OCI-LY3 (cell line): Measurements from ENCODE around the gene SYPL1.
A peak's percentile ranks its signal among the peaks of the same experiment; 100 is the strongest.

Experiments
- H2AFZ ChIP-seq: fragments of 200-600, 300-600 bp; shearing (Covaris generic); 2 replicates; pipeline ENCODE4 v1.6.0; 2014; ENCODE audit warnings: antibody characterized with exemption, low read depth, low read length
- H3K27ac ChIP-seq: fragments of 200-600, 300-600 bp; sonication (generic); 2 replicates; pipeline ENCODE4 v1.5.1; 2014; ENCODE audit warnings: mild to moderate bottlenecking, low read length, moderate library complexity, mixed read lengths
- H3K27me3 ChIP-seq: fragments of 200-600, 300-600 bp; sonication (generic); 2 replicates; pipeline ENCODE4 v1.6.1; 2014; ENCODE audit warnings: low read depth, low read length, mixed read lengths
- H3K36me3 ChIP-seq: fragments of 200-600, 300-600 bp; sonication (generic); replicated peaks from 2 replicates; pipeline ENCODE3; 2014; ENCODE audit warnings: low read depth, low read length, mixed read lengths
- H3K4me1 ChIP-seq: fragments of 300-600, 200-600 bp; sonication (generic); 2 replicates; pipeline ENCODE4 v1.6.1; 2014; ENCODE audit warnings: low read length, mixed read lengths
- H3K4me2 ChIP-seq: fragments of 200-600, 300-600 bp; sonication (generic); 2 replicates; pipeline ENCODE4 v1.6.1; 2014; ENCODE audit warnings: low read length, mixed read lengths
- H3K4me3 ChIP-seq: fragments of 300-600, 200-600 bp; sonication (generic); 2 replicates; pipeline ENCODE4 v1.5.1; 2014; ENCODE audit warnings: antibody characterized with exemption, mild to moderate bottlenecking, low read length, moderate library complexity
- H3K79me2 ChIP-seq: fragments of 300-600, 200-600 bp; shearing (Covaris generic); 2 replicates; pipeline ENCODE4 v1.6.1; 2014; ENCODE audit warnings: mild to moderate bottlenecking, low read length, mixed read lengths
- H3K9ac ChIP-seq: fragments of 300-600, 200-600 bp; shearing (Covaris generic); 2 replicates; pipeline ENCODE4 v1.6.0; 2014; ENCODE audit warnings: mild to moderate bottlenecking, low read length, moderate library complexity
- H3K9me3 ChIP-seq: fragments of 200-600, 300-600 bp; shearing (Covaris generic); 2 replicates; pipeline ENCODE4 v1.6.1; 2014; ENCODE audit warnings: low read length, mixed read lengths; ENCODE audit not compliant: insufficient read depth
- H4K20me1 ChIP-seq: fragments of 200-600, 300-600 bp; sonication (generic); 2 replicates; pipeline ENCODE4 v1.6.1; 2016; ENCODE audit warnings: low read length, mixed read lengths; ENCODE audit not compliant: insufficient read depth
- CTCF ChIP-seq: fragments of 200-600, 300-600 bp; sonication (generic); IDR thresholded peaks from 2 replicates; pipeline ENCODE4 v1.5.1; 2014; ENCODE audit warnings: antibody characterized with exemption, low read length, low read depth
- EZH2phosphoT487 ChIP-seq: fragments of 200-600 bp; shearing (Covaris generic); IDR thresholded peaks from 2 replicates; pipeline ENCODE4 v1.6.1; 2018; ENCODE audit warnings: antibody characterized with exemption, mixed run types, low read depth

Gene SYPL1

GRCh38 chr7:106057204-106057961 lies 54.7 kb downstream of the SYPL1 start:
- peak overlapping the region; percentile 39 for H3K4me3 ChIP-seq
- TF ChIP-seq EZH2phosphoT487 (no peak), CTCF (no peak)
- H3K79me2 ChIP-seq: no peaks in the 10 kb centered on the region
- no peaks in the 10 kb centered on the region for H3K36me3 ChIP-seq
- H3K4me2 ChIP-seq: peak overlapping the region; percentile 84
- peaks cover 35% of the 10 kb centered on the region; the same call in 1 of the 2 replicates for H3K9me3 ChIP-seq
- H3K27me3 ChIP-seq: peaks cover 10% of the 10 kb centered on the region; the same call in 1 of the 2 replicates
- peaks cover 57% of the 10 kb centered on the region for H3K4me1 ChIP-seq
- H3K27ac ChIP-seq: peak overlapping the region; percentile 97
- 0 out of 2 replicates have a peak overlapping the region, but pooled peaks have one; percentile 4 for H2AFZ ChIP-seq
- no peaks in the 10 kb centered on the region for H4K20me1 ChIP-seq
- peak overlapping the region; percentile 44 for H3K9ac ChIP-seq

- H3K36me3 ChIP-seq: no peaks in the 10 kb centered on the region
- H2AFZ ChIP-seq: 0 out of 2 replicates have a peak overlapping the region, but pooled peaks have one; percentile 4
- peak overlapping the region; percentile 39 for H3K4me3 ChIP-seq
- peaks cover 14% of the 10 kb centered on the region for H3K27me3 ChIP-seq
- peaks cover 50% of the 10 kb centered on the region for H3K4me1 ChIP-seq
- peak overlapping the region; percentile 44 for H3K9ac ChIP-seq
- H3K4me2 ChIP-seq: peak overlapping the region; percentile 84
- peak overlapping the region; percentile 97 for H3K27ac ChIP-seq
- peaks cover 28% of the 10 kb centered on the region; the same call in 1 of the 2 replicates for H3K9me3 ChIP-seq
- peak; percentile 95 for TF ChIP-seq CTCF
- no peak for TF ChIP-seq EZH2phosphoT487
- H4K20me1 ChIP-seq: no peaks in the 10 kb centered on the region
- no peaks in the 10 kb centered on the region for H3K79me2 ChIP-seq
Observed at GRCh38 chr7:106056513-106057203, 55.5 kb downstream of the SYPL1 start.

GRCh38 chr7:106054971-106055532 lies 57.1 kb downstream of the SYPL1 start:
- Histone ChIP-seq H3K27me3 (peaks cover 14% of the 10 kb centered on the region), H2AFZ (no peak overlapping the region), H3K9ac (no peak overlapping the region)

More at GRCh38 chr7:106054971-106055532, 57.1 kb downstream of the SYPL1 start:
- Histone ChIP-seq H3K4me1 (peaks cover 35% of the 10 kb centered on the region), H3K9me3 (peaks cover 13% of the 10 kb centered on the region; the same call in 1 of the 2 replicates), H3K4me2 (no peak overlapping the region), H3K27ac (no peak overlapping the region), H4K20me1 (no peaks in the 10 kb centered on the region), H3K36me3 (no peaks in the 10 kb centered on the region), H3K79me2 (no peaks in the 10 kb centered on the region), H3K4me3 (no peak overlapping the region)
- TF ChIP-seq EZH2phosphoT487 (no peak), CTCF (no peak)
